Right renal pelvis (tissue), 4 donors: ENCODE results near the gene ZBTB39. TPM values are rescaled to one million over a fixed set of nuclear protein-coding genes. Genes with fewer than 3 reads are reported as not detected.
"Not testable (repeated sequence)": the region's sequence is repeated elsewhere in the genome, so short reads cannot be mapped to it uniquely, and the experiment has no call there.

Source experiments
- DNase-seq, 4 donors: peaks; one replicate each; pipeline ENCODE4 v3.0.0-alpha.2; 2013; ENCODE audit warnings: low read depth in 4 of 4, low spot score in 3 of 4, missing footprints in 1 of 4
- polyA plus RNA-seq, 4 donors: library from polyadenylated mRNA; unstranded; fragments of 120-200 nt; gene quantifications; one replicate each; pipeline ENCODE4 v1.2.1, GENCODE V29; 2013; ENCODE audit not compliant: insufficient read length in 4 of 4

ZBTB39 gene
- polyA plus RNA-seq, 4 donors, result 11.7 to 13.8 (median 13.7) TPM

GRCh38 chr12:57003395-57003794 is 3.0 kb downstream of the ZBTB39 start:
- no peak for DNase-seq

- DNase-seq, result no peak
Measured at GRCh38 chr12:57001448-57001906, 4.9 kb downstream of the ZBTB39 start.

- no peak for DNase-seq
Measured at GRCh38 chr12:57000393-57000792, 6.0 kb downstream of the ZBTB39 start.

- DNase-seq, result no peak
Measured at GRCh38 chr12:56999456-56999855, 6.9 kb downstream of the ZBTB39 start.

GRCh38 chr12:56998981-56999380 is 7.4 kb downstream of the ZBTB39 start:
- DNase-seq, result no peak

GRCh38 chr12:56998316-56998715 is 8.0 kb downstream of the ZBTB39 start:
- no peak for DNase-seq

GRCh38 chr12:56996793-56997545 is 9.4 kb downstream of the ZBTB39 start:
- DNase-seq, result no peak

- DNase-seq, result no peak
Measured at GRCh38 chr12:56995930-56996496, 10.3 kb downstream of the ZBTB39 start.

- no peak for DNase-seq
Measured at GRCh38 chr12:56995201-56995929, 11.0 kb downstream of the ZBTB39 start.

- no peak for DNase-seq
Measured at GRCh38 chr12:56994231-56994746, 12.1 kb downstream of the ZBTB39 start.

- no peak for DNase-seq
Measured at GRCh38 chr12:56993346-56993745, 13.0 kb downstream of the ZBTB39 start.

- no peak for DNase-seq
Measured at GRCh38 chr12:56991319-56992246, 14.8 kb downstream of the ZBTB39 start.

- DNase-seq, result no peak
Measured at GRCh38 chr12:56990648-56991318, 15.6 kb downstream of the ZBTB39 start.

- DNase-seq, result no peak
Measured at GRCh38 chr12:56989861-56990610, 16.3 kb downstream of the ZBTB39 start.

GRCh38 chr12:56988207-56988739 is 18.1 kb downstream of the ZBTB39 start:
- no peak for DNase-seq

GRCh38 chr12:56987551-56988053 is 18.7 kb downstream of the ZBTB39 start:
- peak; percentile 51 to 71 (median 57) for DNase-seq

- no peak for DNase-seq
Measured at GRCh38 chr12:56987011-56987410, 19.3 kb downstream of the ZBTB39 start.

- DNase-seq, result not testable (repeated sequence)
Measured at GRCh38 chr12:56985714-56986113, 20.6 kb downstream of the ZBTB39 start.

GRCh38 chr12:56983386-56983785 is 23.0 kb downstream of the ZBTB39 start:
- DNase-seq, result no peak
